H1 (cell line): ENCODE measurements around the gene NPTN. TPM values are rescaled to one million over a fixed set of nuclear protein-coding genes. Genes with fewer than 3 reads are reported as not detected.

ENCODE experiments used
- CTCF ChIA-PET: fragments of 300-600 bp; sonication (Branson Sonifier 250); formaldehyde crosslinking; loops from one replicate; lab custom pipeline; 2021; ENCODE audit not compliant: partially characterized antibody; lab: Charles Lee
- POLR2A ChIA-PET: fragments of 300-600 bp; sonication (Branson Sonifier 250); formaldehyde crosslinking; loops from one replicate; lab custom pipeline; 2021; ENCODE audit warnings: inconsistent platforms; ENCODE audit not compliant: partially characterized antibody; lab: Charles Lee
- DNase-seq, 2 experiments: peaks; one replicate each; pipeline versions ENCODE4 v3.0.0 to v3.0.0-alpha.2; 2010 to 2022; ENCODE audit warnings: low spot score in 2 of 2, low read depth in 1 of 2, mixed read lengths in 1 of 2
- FAIRE-seq: peaks from 2 replicates; lab custom pipeline; 2011; peaks lifted over from hg19 to GRCh38; lab: Jason Lieb, UNC
- H2AFZ ChIP-seq: 2 replicates; pipeline ENCODE4 v1.8.1; 2012; ENCODE audit warnings: low read length, inconsistent platforms
- H2AK5ac ChIP-seq: 2 replicates; pipeline ENCODE4 v1.6.1; 2013; ENCODE audit warnings: low read depth, low read length
- H2BK120ac ChIP-seq: replicated peaks from 2 replicates; pipeline ENCODE3; 2013; ENCODE audit warnings: low read depth, low read length, inconsistent platforms
- H2BK12ac ChIP-seq: 2 replicates; pipeline ENCODE4 v1.6.1; 2013; ENCODE audit warnings: low read depth, low read length
- H2BK15ac ChIP-seq: 2 replicates; pipeline ENCODE4 v1.6.1; 2013; ENCODE audit warnings: low read length
- H2BK20ac ChIP-seq: 2 replicates; pipeline ENCODE4 v1.6.1; 2013; ENCODE audit warnings: low read length
- H2BK5ac ChIP-seq: 2 replicates; pipeline ENCODE4 v1.6.1; 2013; ENCODE audit warnings: low read depth, low read length
- H3K14ac ChIP-seq: 2 replicates; pipeline ENCODE4 v1.6.1; 2013; ENCODE audit warnings: inconsistent platforms; ENCODE audit not compliant: insufficient read length
- H3K18ac ChIP-seq: 2 replicates; pipeline ENCODE4 v1.6.1; 2013; ENCODE audit warnings: low read length; ENCODE audit errors: extremely low read depth
- H3K23ac ChIP-seq: 2 replicates; pipeline ENCODE4 v1.6.1; 2013; ENCODE audit warnings: inconsistent platforms; ENCODE audit not compliant: insufficient read length
- H3K23me2 ChIP-seq: 2 replicates; pipeline ENCODE4 v1.6.1; 2013; ENCODE audit warnings: low read depth, low read length
- H3K27ac ChIP-seq: 2 replicates; pipeline ENCODE4 v1.6.1; 2011; ENCODE audit warnings: low read depth, low read length, inconsistent platforms
- H3K27me3 ChIP-seq, 4 experiments: replicated peaks in 1 of 4; 1 replicate in 1 of 4; 2 replicates in 3 of 4; pipeline versions ENCODE4 v1.6.1 to v1.8.1; 2011 to 2013; ENCODE audit warnings: low read length in 3 of 4, mild to moderate bottlenecking in 3 of 4, inconsistent platforms in 2 of 4, mixed read lengths in 2 of 4, moderate library complexity in 1 of 4; ENCODE audit not compliant: control insufficient read depth in 3 of 4, insufficient read depth in 3 of 4; ENCODE audit errors: extremely low read depth in 1 of 4
- H3K36me3 ChIP-seq, 4 experiments: 2 replicates each; pipeline versions ENCODE4 v1.6.1 to v1.8.1; 2011 to 2013; ENCODE audit warnings: mild to moderate bottlenecking in 4 of 4, low read length in 3 of 4, moderate library complexity in 2 of 4, control low read depth in 1 of 4, inconsistent platforms in 1 of 4; ENCODE audit not compliant: insufficient read depth in 4 of 4, control insufficient read depth in 2 of 4
- H3K4ac ChIP-seq: replicated peaks from 2 replicates; pipeline ENCODE3; 2013; ENCODE audit warnings: low read length, low read depth, mixed read lengths, inconsistent platforms; ENCODE audit not compliant: insufficient read length
- H3K4me1 ChIP-seq, 4 experiments: replicated peaks in 1 of 4; 1 replicate in 1 of 4; 2 replicates in 3 of 4; pipeline versions ENCODE4 v1.6.1 to v1.8.1; 2011 to 2013; ENCODE audit warnings: low read length in 3 of 4, inconsistent platforms in 2 of 4, mixed read lengths in 1 of 4; ENCODE audit not compliant: insufficient read depth in 4 of 4, control insufficient read depth in 3 of 4
- H3K4me2 ChIP-seq, 2 experiments: 2 replicates each; pipeline versions ENCODE4 v1.6.1 to v1.8.1; 2011 to 2013; ENCODE audit warnings: low read depth in 2 of 2, low read length in 2 of 2, control low read depth in 1 of 2, inconsistent platforms in 1 of 2, mild to moderate bottlenecking in 1 of 2; ENCODE audit not compliant: insufficient read depth in 1 of 2
- H3K4me3 ChIP-seq, 4 experiments: fragments of 200-600, 300-600 bp in 1 of 4; sonication (generic), shearing (Covaris generic), sonication (Bioruptor Twin) in 1 of 4; 2 replicates each; pipeline versions ENCODE4 v1.5.1 to v1.8.1; 2011 to 2016; ENCODE audit warnings: low read length in 4 of 4, low read depth in 3 of 4, control low read depth in 2 of 4, inconsistent platforms in 2 of 4, mild to moderate bottlenecking in 2 of 4, mixed read lengths in 1 of 4, moderate library complexity in 1 of 4; ENCODE audit not compliant: insufficient read depth in 2 of 4; ENCODE audit errors: extremely low read depth in 1 of 4
- H3K56ac ChIP-seq: replicated peaks from 2 replicates; pipeline ENCODE3; 2013; ENCODE audit warnings: low read depth, mild to moderate bottlenecking, mixed read lengths, low read length, inconsistent platforms; ENCODE audit not compliant: insufficient read length
- H3K79me1 ChIP-seq: 2 replicates; pipeline ENCODE4 v1.6.1; 2013; ENCODE audit warnings: low read depth, low read length, control low read depth
- H3K79me2 ChIP-seq, 2 experiments: 2 replicates each; pipeline versions ENCODE4 v1.6.1 to v1.8.1; 2012 to 2013; ENCODE audit warnings: low read length in 2 of 2, mild to moderate bottlenecking in 2 of 2, inconsistent platforms in 1 of 2; ENCODE audit not compliant: insufficient read depth in 2 of 2, control insufficient read depth in 1 of 2
- H3K9ac ChIP-seq, 4 experiments: replicated peaks in 1 of 4; 1 replicate in 1 of 4; 2 replicates in 3 of 4; pipeline versions ENCODE4 v1.6.1 to v1.8.1; 2011 to 2013; ENCODE audit warnings: low read depth in 3 of 4, low read length in 3 of 4, control low read depth in 2 of 4, mild to moderate bottlenecking in 2 of 4, moderate library complexity in 2 of 4, inconsistent platforms in 1 of 4; ENCODE audit errors: extremely low read depth in 1 of 4
- H3K9me3 ChIP-seq, 2 experiments: 2 replicates each; pipeline versions ENCODE4 v1.6.1 to v1.8.1; 2012 to 2013; ENCODE audit warnings: mild to moderate bottlenecking in 2 of 2, moderate library complexity in 2 of 2, control low read depth in 1 of 2, inconsistent platforms in 1 of 2, low read depth in 1 of 2, low read length in 1 of 2, mixed read lengths in 1 of 2; ENCODE audit not compliant: insufficient read depth in 2 of 2
- H4K20me1 ChIP-seq, 2 experiments: replicated peaks in 1 of 2; 2 replicates each; pipeline versions ENCODE3 to v1.8.1; 2011 to 2013; ENCODE audit warnings: inconsistent platforms in 2 of 2, low read length in 2 of 2, mild to moderate bottlenecking in 1 of 2; ENCODE audit not compliant: insufficient read depth in 2 of 2, control insufficient read depth in 1 of 2
- H4K5ac ChIP-seq: 2 replicates; pipeline ENCODE4 v1.6.1; 2013; ENCODE audit warnings: low read length, low read depth, mixed read lengths, inconsistent platforms; ENCODE audit not compliant: insufficient read length
- H4K8ac ChIP-seq: 2 replicates; pipeline ENCODE4 v1.8.0; 2013; ENCODE audit warnings: mild to moderate bottlenecking, moderate library complexity, low read length, inconsistent platforms; ENCODE audit not compliant: insufficient read depth; ENCODE audit errors: extremely low read depth
- H4K91ac ChIP-seq: replicated peaks from 2 replicates; pipeline ENCODE3; 2013; ENCODE audit warnings: low read length, mixed read lengths, inconsistent platforms; ENCODE audit not compliant: insufficient read length
- BCL11A ChIP-seq, 2 experiments: IDR thresholded peaks; one replicate each; pipeline ENCODE4 v1.6.1; 2011; ENCODE audit warnings: low read depth in 2 of 2, low read length in 2 of 2, mild to moderate bottlenecking in 2 of 2
- CBX8 ChIP-seq: fragments of 300-800, 300-1000 bp; sonication (generic); IDR thresholded peaks from 2 replicates; pipeline ENCODE4 v1.7.1; 2016; ENCODE audit warnings: low read depth, low read length, borderline replicate concordance
- CHD1 ChIP-seq: IDR thresholded peaks from 2 replicates; pipeline ENCODE4 v1.6.1; 2012; ENCODE audit warnings: low read depth, low read length, improper control_type of control experiment
- CREB1 ChIP-seq: IDR thresholded peaks from 2 replicates; pipeline ENCODE4 v1.6.1; 2012; ENCODE audit warnings: inconsistent platforms
- HDAC6 ChIP-seq: IDR thresholded peaks from one replicate; pipeline ENCODE4 v1.7.1; 2012; ENCODE audit warnings: low read depth, mild to moderate bottlenecking, inconsistent platforms, low read length, moderate library complexity
- KDM1A ChIP-seq: fragments of 200-600, 300-600 bp; sonication (generic); IDR thresholded peaks from 2 replicates; pipeline ENCODE4 v1.7.1; 2016; ENCODE audit warnings: mild to moderate bottlenecking, low read length, borderline replicate concordance
- POU5F1 ChIP-seq: IDR thresholded peaks from 2 replicates; pipeline ENCODE4 v1.6.1; 2011; ENCODE audit warnings: low read depth, mild to moderate bottlenecking, low read length, moderate library complexity
- RXRA ChIP-seq: IDR thresholded peaks from 2 replicates; pipeline ENCODE4 v1.6.1; 2011; ENCODE audit warnings: low read depth, mild to moderate bottlenecking, low read length, moderate library complexity; ENCODE audit not compliant: insufficient read depth
- SAP30 ChIP-seq: fragments of 300-600 bp; sonication (generic); IDR thresholded peaks from 2 replicates; pipeline ENCODE4 v1.7.1; 2012; ENCODE audit warnings: low read length, moderate library complexity, mild to moderate bottlenecking, inconsistent platforms; ENCODE audit not compliant: insufficient read depth, insufficient replicate concordance
- SIN3A ChIP-seq, 2 experiments: IDR thresholded peaks in 1 of 2; conservative IDR thresholded peaks in 1 of 2; 2 replicates each; pipeline ENCODE4 v1.6.1; 2011 to 2012; ENCODE audit warnings: low read length in 2 of 2, improper control_type of control experiment in 1 of 2, low read depth in 1 of 2, mild to moderate bottlenecking in 1 of 2
- SP1 ChIP-seq: IDR thresholded peaks from 2 replicates; pipeline ENCODE4 v1.6.1; 2011; ENCODE audit warnings: low read depth, low read length
- TBP ChIP-seq: IDR thresholded peaks from 2 replicates; pipeline ENCODE4 v1.6.1; 2011; ENCODE audit warnings: low read depth, low read length, improper control_type of control experiment
- YY1 ChIP-seq: IDR thresholded peaks from 2 replicates; pipeline ENCODE4 v1.6.1; 2011; ENCODE audit warnings: low read depth, mild to moderate bottlenecking, low read length
- WGBS, 2 experiments: shearing (Covaris generic) in 1 of 2; methylation state at CpG; one replicate each; pipeline versions ENCODE4 v1.1.6 to v1.1.7; 2013 to 2015; ENCODE audit warnings: low lambda C conversion rate in 2 of 2, mixed read lengths in 2 of 2, inconsistent platforms in 1 of 2, low coverage in 1 of 2, missing lambda C conversion rate in 1 of 2; ENCODE audit not compliant: insufficient replicate concordance in 2 of 2, insufficient coverage in 1 of 2, insufficient read length in 1 of 2; ENCODE audit errors: extremely low coverage in 1 of 2, missing lambda C conversion rate in 1 of 2; 5-methylcytosine and 5-hydroxymethylcytosine counted together
- polyA plus RNA-seq, 7 experiments: library from polyadenylated mRNA; depleted of rRNA in 3 of 7; stranded (reverse) in 5 of 7; unstranded in 2 of 7; fragments of >200 nt in 5 of 7; fragments of 200-250 nt in 2 of 7; gene quantifications; 1 replicate in 5 of 7; 2 replicates in 1 of 7; 4 replicates in 1 of 7; pipeline versions ENCODE4 v1.2.1 to v1.2.3, GENCODE V29; 2011 to 2013; ENCODE audit warnings: missing spikeins in 2 of 7, mixed read lengths in 2 of 7
- total RNA-seq: library from RNA; stranded (reverse); fragmentation: NEBNext Ultra II Directional; extraction: Animal tissue kit (Norgen Biotek cat#: 25700); gene quantifications from 2 replicates; pipeline ENCODE4 v1.2.1, GENCODE V29; 2021
- TF ChIP-seq, protein P1 (sequence below): IDR thresholded peaks from 2 replicates; pipeline ENCODE4 v1.6.1; 2011; ENCODE audit warnings: low read length, improper control_type of control experiment

Gene NPTN
- total and polyA plus RNA-seq, 2 of the 8 experiments (the other 6 are each of a cell fraction or from before 2014, with no cell fraction given) = 67.0 to 113 TPM

DNA sequence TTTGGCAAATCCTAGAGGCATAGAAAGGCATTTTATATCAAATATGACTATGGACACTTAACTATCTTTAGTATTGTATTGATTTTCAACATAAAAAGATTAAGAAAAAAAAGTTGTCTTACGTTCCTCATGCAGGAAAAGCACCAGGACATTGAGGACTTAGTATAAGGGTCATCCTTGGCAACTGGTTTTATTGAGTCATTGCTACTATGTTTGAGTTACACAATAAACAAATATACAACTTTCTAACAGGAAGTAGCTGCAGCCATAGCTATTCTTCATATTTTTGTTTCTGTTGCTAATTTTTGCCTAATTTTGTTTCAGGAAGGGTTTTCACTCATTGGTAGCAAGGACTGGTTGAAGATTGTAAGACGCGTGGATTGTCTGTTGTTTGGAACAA, 93.0 kb downstream of the NPTN start:
- no peak overlapping the region for H3K4me3 ChIP-seq
- 75% methylated on average over 3 of the region's 3 CpGs; no CpG with 5 or more reads in 1 of the 2 experiments for WGBS, 2 experiments
- no peak overlapping the region for H3K56ac ChIP-seq
- H3K27me3 ChIP-seq = peaks cover 0 to 1% (median 0%) of the 10 kb centered on the region in 4 experiments; a peak in 1 of 7 replicates
- H3K23ac ChIP-seq = no peak overlapping the region
- no peak overlapping the region for H2AK5ac ChIP-seq
- no peak overlapping the region for H3K9ac ChIP-seq
- no peak overlapping the region for H2BK15ac ChIP-seq
- no peak overlapping the region for H3K14ac ChIP-seq
- H3K23me2 ChIP-seq = no peaks in the 10 kb centered on the region
- no peaks in the 10 kb centered on the region for H3K4me1 ChIP-seq
- H3K79me2 ChIP-seq = no peaks in the 10 kb centered on the region
- H2AFZ ChIP-seq = no peak overlapping the region
- no peaks in the 10 kb centered on the region for H3K36me3 ChIP-seq
- H3K18ac ChIP-seq = no peak overlapping the region
- no peak overlapping the region for H2BK5ac ChIP-seq
- H4K5ac ChIP-seq = no peak overlapping the region
- H4K8ac ChIP-seq = no peak overlapping the region
- no peak overlapping the region for H3K4me2 ChIP-seq
- H3K4ac ChIP-seq = no peak overlapping the region
- FAIRE-seq (no peak), DNase-seq (no peak)
- H3K9me3 ChIP-seq = no peaks in the 10 kb centered on the region
- H2BK120ac ChIP-seq = no peak overlapping the region
- no peak overlapping the region for H3K27ac ChIP-seq
- ChIA-PET CTCF (interaction anchor here (0.7 to 1.4 kb wide), 2 partner anchors 39 to 94 kb away, joined by 3 read pairs; no protein-coding TSS in a partner anchor), POLR2A (interaction anchor here (1.6 kb wide), 1 partner anchor 16 kb away, joined by 4 read pairs; no protein-coding TSS in a partner anchor)
- no peak overlapping the region for H4K91ac ChIP-seq
- H3K79me1 ChIP-seq = no peaks in the 10 kb centered on the region
- no peak overlapping the region for H2BK20ac ChIP-seq
- H2BK12ac ChIP-seq = no peak overlapping the region
- H4K20me1 ChIP-seq = no peaks in the 10 kb centered on the region
- TF ChIP-seq SIN3A (conservative IDR thresholded peaks at IDR 0.05 in 1 of 2, IDR thresholded peaks at IDR 0.05 in 1 of 2; ENCODE audit: low read depth in 1 of 2, low read length in 2 of 2) (no peak), TBP (no peak), YY1 (no peak), SP1 (no peak), POU5F1 (no peak), CHD1 (no peak), RXRA (no peak), CREB1 (no peak), BCL11A (IDR thresholded peaks at IDR 0.05; ENCODE audit: low read depth in 2 of 2, low read length in 2 of 2) (no peak), HDAC6 (no peak), SAP30 (no peak), CBX8 (no peak), KDM1A (no peak)
- TF ChIP-seq, protein P1, sequence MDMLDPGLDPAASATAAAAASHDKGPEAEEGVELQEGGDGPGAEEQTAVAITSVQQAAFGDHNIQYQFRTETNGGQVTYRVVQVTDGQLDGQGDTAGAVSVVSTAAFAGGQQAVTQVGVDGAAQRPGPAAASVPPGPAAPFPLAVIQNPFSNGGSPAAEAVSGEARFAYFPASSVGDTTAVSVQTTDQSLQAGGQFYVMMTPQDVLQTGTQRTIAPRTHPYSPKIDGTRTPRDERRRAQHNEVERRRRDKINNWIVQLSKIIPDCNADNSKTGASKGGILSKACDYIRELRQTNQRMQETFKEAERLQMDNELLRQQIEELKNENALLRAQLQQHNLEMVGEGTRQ = no peak
